Activated gamma-delta T cell (primary cell): ENCODE data around the gene FRAT1.
A peak's percentile ranks its signal among the peaks of the same experiment; 100 is the strongest.
"Not testable (repeated sequence)": the region's sequence is repeated elsewhere in the genome, so short reads cannot be mapped to it uniquely, and the experiment has no call there.

Experiments
- DNase-seq: peaks from one replicate; lab custom pipeline; 2025; lab: John Stamatoyannopoulos, UW
- total RNA-seq, 2 donors: gene quantifications; one replicate each; lab custom pipeline; 2026; lab: John Stamatoyannopoulos, UW

FRAT1 gene
- total RNA-seq, result 28.9 to 30.1 reads per million in 2 donors

- DNase-seq, result peak; percentile 83
These were observed at the start of gene FRAT1 for GRCh38 chr10:97318772-97319651. FRAT1 (plus strand) TSS chr10:97319271; CDS start chr10:97319454, 183 bp downstream.

- no peak for DNase-seq
These were observed 48.4 kb upstream of the FRAT1 start for GRCh38 chr10:97270523-97271154.

GRCh38 chr10:97273700-97274099 lies 45.4 kb upstream of the FRAT1 start:
- no peak for DNase-seq

- DNase-seq, result no peak
These were observed 44.2 kb upstream of the FRAT1 start for GRCh38 chr10:97274828-97275227.

GRCh38 chr10:97277551-97277950 lies 41.5 kb upstream of the FRAT1 start:
- no peak for DNase-seq

- DNase-seq, result no peak
These were observed 40.5 kb upstream of the FRAT1 start for GRCh38 chr10:97278491-97278989.

- no peak for DNase-seq
These were observed 39.8 kb upstream of the FRAT1 start for GRCh38 chr10:97279121-97279815.

- no peak for DNase-seq
These were observed 38.3 kb upstream of the FRAT1 start for GRCh38 chr10:97280783-97281182.

GRCh38 chr10:97290076-97290475 lies 29.0 kb upstream of the FRAT1 start:
- not testable (repeated sequence) for DNase-seq

- not testable (repeated sequence) for DNase-seq
These were observed 28.3 kb upstream of the FRAT1 start for GRCh38 chr10:97290576-97291356.

GRCh38 chr10:97291357-97292096 lies 27.5 kb upstream of the FRAT1 start:
- DNase-seq, result no peak

GRCh38 chr10:97292097-97292861 lies 26.8 kb upstream of the FRAT1 start, which contains the start of gene ARHGAP19:
ARHGAP19 (minus strand) TSS chr10:97292637; CDS start chr10:97292627, 10 bp downstream.
- peak; percentile 38 for DNase-seq

- no peak for DNase-seq
These were observed 26.2 kb upstream of the FRAT1 start for GRCh38 chr10:97292862-97293198.

GRCh38 chr10:97297556-97298222 lies 21.4 kb upstream of the FRAT1 start:
- no peak for DNase-seq

GRCh38 chr10:97298223-97298571 lies 20.9 kb upstream of the FRAT1 start:
- no peak for DNase-seq

- DNase-seq, result no peak
These were observed 18.1 kb upstream of the FRAT1 start for GRCh38 chr10:97300980-97301379.

- DNase-seq, result no peak
These were observed 16.8 kb upstream of the FRAT1 start for GRCh38 chr10:97302088-97302791.

GRCh38 chr10:97307441-97307840 lies 11.6 kb upstream of the FRAT1 start:
- DNase-seq, result no peak
